A673 (cell line): ENCODE data around the gene RPS2.

ENCODE experiments used
- EZH2 ChIP-seq: fragments of 200-600 bp; sonication (generic); IDR thresholded peaks from 2 replicates; pipeline ENCODE4 v1.6.1; 2017; ENCODE audit warnings: borderline replicate concordance, low read depth, mild to moderate bottlenecking, mixed read lengths, antibody characterized with exemption, low read length; ENCODE audit not compliant: poor library complexity, severe bottlenecking
- TF ChIP-seq, protein P1 (sequence below): fragments of 300-800, 200-600 bp; sonication (generic); conservative IDR thresholded peaks from 2 replicates; pipeline ENCODE4 v1.5.1; 2017; ENCODE audit warnings: low read depth, mild to moderate bottlenecking, antibody characterized with exemption, low read length, moderate library complexity, mixed read lengths

DNA sequence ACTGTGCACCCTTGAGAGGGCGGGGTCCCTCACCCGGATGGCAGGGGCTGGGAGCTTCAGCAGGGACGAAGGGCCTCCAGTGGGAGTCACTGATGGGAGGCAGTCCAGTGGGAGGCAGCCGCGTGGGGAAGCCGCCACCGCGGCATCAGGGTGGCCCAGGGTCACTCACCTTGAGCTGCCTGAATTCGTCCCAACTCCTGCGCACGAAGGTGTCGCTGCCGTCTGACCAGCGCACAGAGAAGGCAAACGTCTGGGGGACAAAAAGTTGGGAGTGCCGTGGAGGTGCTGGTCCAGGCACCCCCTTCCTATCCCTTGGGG, 16.1 kb upstream of the RPS2 start:
- TF ChIP-seq, protein P1, sequence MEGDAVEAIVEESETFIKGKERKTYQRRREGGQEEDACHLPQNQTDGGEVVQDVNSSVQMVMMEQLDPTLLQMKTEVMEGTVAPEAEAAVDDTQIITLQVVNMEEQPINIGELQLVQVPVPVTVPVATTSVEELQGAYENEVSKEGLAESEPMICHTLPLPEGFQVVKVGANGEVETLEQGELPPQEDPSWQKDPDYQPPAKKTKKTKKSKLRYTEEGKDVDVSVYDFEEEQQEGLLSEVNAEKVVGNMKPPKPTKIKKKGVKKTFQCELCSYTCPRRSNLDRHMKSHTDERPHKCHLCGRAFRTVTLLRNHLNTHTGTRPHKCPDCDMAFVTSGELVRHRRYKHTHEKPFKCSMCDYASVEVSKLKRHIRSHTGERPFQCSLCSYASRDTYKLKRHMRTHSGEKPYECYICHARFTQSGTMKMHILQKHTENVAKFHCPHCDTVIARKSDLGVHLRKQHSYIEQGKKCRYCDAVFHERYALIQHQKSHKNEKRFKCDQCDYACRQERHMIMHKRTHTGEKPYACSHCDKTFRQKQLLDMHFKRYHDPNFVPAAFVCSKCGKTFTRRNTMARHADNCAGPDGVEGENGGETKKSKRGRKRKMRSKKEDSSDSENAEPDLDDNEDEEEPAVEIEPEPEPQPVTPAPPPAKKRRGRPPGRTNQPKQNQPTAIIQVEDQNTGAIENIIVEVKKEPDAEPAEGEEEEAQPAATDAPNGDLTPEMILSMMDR, result no peak
- no peak for TF ChIP-seq EZH2
